ENCODE results near the gene CYP2W1.
"Not testable (repeated sequence)": the region's sequence is repeated elsewhere in the genome, so short reads cannot be mapped to it uniquely, and the experiment has no call there.

Gene CYP2W1

GRCh38 chr7:999941-1000935 is 17.3 kb downstream of the CYP2W1 start:
- no peak for DNase-seq

- DNase-seq: not testable (repeated sequence)
These were observed 18.2 kb downstream of the CYP2W1 start for GRCh38 chr7:1001069-1001770.

GRCh38 chr7:1002026-1002425 is 19.0 kb downstream of the CYP2W1 start:
- not testable (repeated sequence) for DNase-seq

DNA sequence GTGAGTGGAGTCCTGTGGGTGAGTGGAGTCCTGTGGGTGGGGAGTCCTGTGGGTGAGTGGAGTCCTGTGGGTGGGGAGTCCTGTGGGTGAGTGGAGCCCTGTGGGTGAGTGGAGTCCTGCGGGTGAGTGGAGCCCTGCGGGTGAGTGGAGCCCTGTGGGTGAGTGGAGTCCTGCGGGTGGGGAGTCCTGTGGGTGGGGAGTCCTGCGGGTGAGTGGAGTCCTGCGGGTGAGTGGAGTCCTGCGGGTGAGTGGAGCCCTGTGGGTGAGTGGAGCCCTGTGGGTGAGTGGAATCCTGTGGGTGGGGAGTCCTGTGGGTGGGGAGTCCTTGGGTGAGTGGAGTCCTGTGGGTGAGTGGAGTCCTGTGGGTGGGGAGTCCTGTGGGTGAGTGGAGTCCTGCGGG is 19.5 kb downstream of the CYP2W1 start:
- DNase-seq: not testable (repeated sequence)

GRCh38 chr7:1004018-1004852 is 21.3 kb downstream of the CYP2W1 start:
- no peak for DNase-seq

GRCh38 chr7:1005303-1005702 is 22.3 kb downstream of the CYP2W1 start:
- no peak for DNase-seq

DNA sequence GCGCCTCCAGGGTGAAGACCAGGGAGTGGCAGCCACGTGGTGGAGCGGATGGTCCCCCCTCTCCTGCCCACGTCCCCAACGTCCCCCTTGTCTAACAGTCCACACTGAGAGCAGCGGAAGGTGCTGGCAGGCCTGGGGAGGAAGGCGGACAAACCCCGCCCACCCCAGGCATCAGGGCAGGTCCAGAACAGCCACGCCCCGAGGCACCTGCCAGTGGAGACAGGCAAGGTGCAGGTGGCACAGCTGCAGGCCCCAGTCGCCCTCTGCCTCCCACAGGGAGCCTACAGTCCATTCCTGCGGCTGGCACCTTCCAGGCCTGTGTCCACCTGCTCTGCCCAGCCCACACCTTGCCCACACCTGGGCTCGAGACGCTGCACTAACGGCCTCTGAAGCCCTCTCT is 24.9 kb downstream of the CYP2W1 start:
- no peak for DNase-seq

DNA sequence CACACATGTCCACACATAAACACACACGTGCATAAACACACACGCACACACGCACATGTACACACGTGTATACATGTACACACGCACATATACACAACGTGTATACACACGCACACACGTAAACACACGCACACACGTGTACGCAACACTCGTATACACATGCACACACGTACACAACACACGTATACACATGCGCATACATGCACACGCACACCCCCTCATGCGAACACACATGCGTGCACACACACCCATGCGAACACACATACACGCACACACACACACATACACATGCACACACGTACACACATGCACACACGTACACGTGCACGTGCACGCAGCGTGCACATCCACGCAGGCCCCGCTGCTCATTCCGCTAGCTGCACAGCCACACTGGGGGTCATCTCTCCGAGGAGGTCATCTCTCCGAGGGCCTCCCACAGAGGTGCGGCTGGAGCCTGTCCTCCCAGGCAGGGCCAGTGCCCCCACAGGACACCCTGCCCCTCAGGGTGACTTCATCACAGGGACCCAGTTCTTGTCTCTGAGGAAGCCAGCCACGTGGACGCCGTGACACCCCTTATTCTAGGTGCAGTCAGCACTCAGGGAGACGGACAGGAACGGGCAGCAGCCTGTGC is 25.9 kb downstream of the CYP2W1 start:
- no peak for DNase-seq

- DNase-seq: no peak
These were observed 26.8 kb downstream of the CYP2W1 start for GRCh38 chr7:1009747-1010146.

DNA sequence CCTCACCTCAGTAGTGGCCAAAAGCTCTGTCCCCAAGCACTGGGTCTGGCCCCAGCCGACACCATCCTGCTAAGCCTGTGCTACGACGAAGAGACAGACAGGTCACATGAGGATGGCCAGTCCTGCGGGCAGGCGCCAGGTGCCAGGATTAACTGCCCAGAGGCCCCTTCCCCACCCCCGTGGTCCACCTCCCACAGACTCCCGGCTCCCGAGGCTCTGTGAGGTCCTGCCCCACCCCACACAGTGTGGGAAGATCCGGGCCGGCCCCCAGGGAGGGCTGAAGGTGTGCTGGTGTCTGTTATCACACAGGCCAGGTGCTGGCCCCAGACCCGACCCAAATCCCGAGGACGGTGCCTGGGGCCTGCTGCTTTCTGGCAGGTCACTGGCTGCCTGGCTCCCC is 27.2 kb downstream of the CYP2W1 start:
- DNase-seq: no peak

DNA sequence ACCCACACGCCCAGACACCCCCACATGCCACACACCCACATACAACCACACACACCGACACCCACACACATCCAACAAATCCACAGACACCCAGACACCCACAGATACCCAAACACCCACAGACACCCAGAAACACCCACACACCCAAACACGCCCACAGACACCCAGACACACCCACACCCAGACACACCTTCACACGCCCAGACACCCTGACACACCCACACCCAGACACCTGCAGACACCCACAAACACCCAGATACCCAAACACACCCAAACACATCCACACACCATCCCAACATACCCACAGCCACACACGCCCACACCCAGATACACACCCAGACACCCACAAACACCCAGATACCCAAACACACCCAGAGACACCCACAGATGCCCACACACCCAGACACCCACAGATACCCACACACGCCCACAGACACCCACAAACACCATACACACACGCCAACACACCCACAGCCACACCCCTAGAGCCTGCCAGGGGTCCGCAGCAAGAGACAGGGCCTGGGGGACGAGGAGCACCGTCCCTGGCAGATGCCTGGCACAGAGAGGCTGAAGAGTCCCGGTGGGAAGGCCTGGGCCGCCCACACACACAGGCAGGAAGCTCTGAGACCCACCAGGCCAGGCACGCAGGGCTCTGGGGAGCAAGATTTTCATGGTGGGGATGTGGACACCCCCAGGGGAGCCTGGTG is 28.5 kb downstream of the CYP2W1 start:
- peak; percentile 12 for DNase-seq

DNA sequence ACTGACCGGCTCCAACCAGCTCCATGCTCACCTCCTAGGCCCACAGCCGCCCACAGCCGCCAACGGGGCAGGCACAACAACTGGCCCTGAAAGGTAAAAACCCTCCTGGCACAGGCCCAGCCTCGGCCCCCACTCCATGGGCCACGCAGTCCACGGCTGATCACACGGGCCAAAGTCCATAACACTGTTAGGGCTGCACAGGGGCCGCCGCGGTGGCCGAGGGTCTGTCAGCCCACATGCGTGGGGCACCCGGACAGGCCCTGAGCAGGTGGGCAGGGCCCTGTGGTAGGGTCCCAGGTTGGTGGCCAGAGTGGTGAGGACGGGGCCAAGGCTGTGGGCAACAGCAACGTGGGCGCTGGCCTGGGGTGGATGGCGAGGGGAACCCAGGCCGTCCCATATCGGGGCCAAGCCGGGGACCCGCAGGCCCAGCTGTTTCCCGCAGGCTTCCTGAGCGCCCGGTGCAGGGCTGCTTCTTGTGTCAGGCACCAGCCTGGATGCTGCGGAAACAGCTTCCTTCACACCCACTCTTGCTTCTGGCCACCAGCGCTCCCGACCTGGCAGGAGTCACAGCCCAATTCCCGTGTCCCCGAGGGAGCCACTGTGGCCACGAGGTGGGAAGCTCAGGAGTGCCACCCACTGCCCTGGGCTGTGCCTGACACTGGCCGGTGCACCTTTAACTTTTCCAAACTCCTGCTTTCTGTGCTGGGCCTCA is 29.2 kb downstream of the CYP2W1 start:
- DNase-seq: no peak

GRCh38 chr7:1012716-1013095 is 29.7 kb downstream of the CYP2W1 start:
- DNase-seq: no peak

DNA sequence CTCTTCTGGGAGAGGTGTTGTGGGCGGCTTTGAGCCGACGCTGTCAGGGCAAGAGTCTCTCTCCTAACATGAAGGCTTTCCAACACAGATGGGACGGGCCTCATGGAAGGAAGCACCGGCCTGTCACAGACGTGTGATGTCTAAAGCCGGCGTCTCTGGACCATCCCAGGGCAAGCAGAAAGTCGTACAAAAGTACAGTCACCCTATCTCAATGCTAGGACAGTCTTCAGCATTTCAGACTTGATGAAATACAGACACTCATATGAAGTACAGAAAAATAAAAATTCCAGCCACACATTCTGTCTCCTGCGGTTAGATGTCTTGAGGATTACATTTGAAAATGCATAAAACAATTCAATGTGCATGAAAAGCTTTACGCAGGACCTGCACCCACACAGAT is 30.6 kb downstream of the CYP2W1 start:
- no peak for DNase-seq

DNA sequence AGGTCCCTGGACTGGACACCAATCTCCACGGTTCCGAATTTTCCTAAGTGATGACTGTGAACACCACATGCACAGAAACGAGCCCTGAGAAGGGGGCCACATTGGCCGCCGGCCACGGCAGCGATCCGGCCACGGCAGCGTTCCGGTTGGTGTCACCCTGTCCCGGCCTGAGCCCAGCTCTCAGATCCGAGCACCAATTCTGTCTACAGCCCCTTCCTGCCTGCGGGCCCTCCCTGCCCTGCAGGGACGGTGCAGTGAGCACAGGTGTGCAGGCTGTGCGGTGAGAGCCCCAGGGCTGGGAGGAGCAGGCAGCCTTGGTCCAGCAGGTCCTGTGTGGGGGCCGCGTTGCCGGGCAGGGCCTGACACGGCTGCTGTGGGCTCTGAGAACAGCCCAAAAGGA is 31.7 kb downstream of the CYP2W1 start:
- no peak for DNase-seq

DNA sequence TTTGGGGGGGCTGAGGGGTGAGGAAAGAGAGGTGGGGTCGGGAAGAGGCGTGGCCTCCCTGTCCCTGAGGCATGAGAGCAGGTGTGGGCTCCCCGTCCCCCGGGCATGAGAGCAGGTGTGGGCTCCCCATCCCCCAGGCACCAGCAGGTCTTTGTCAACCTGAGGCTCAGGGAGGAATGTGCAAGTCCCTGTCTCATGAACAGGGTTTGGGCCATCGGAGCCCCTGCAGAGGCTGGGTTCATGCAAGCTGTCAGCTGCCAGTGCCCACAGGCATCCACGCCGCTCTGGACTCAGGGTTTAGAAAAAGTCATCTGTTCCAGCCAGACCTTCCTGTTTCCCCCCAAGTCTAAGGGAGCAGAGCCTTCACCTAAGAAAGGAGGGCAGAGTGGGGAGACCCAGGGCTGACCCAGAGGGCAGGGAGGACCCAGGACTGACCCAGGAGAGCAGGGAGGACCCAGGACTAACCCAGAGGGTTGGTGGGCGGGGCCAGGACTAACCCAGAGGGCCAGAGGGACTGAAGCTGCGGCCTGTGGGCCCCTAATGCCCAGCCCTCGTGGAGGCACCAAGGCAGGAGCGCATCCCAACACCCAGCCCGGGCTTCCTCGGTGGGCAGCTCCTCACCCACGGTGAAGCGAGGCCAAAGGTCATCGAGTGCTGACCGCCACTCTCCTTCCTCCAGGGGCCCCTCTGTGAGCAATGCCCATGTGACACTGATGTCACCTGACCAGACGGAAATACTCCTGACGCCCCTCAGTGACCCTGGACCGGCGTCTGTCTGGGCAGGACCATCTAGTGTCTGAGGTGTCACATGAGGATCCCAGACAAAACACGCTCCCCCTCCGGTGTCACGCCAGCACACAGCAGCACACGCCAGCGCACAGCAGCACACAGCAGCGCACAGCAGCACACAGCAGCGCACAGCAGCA is 32.5 kb downstream of the CYP2W1 start:
- DNase-seq: no peak

DNA sequence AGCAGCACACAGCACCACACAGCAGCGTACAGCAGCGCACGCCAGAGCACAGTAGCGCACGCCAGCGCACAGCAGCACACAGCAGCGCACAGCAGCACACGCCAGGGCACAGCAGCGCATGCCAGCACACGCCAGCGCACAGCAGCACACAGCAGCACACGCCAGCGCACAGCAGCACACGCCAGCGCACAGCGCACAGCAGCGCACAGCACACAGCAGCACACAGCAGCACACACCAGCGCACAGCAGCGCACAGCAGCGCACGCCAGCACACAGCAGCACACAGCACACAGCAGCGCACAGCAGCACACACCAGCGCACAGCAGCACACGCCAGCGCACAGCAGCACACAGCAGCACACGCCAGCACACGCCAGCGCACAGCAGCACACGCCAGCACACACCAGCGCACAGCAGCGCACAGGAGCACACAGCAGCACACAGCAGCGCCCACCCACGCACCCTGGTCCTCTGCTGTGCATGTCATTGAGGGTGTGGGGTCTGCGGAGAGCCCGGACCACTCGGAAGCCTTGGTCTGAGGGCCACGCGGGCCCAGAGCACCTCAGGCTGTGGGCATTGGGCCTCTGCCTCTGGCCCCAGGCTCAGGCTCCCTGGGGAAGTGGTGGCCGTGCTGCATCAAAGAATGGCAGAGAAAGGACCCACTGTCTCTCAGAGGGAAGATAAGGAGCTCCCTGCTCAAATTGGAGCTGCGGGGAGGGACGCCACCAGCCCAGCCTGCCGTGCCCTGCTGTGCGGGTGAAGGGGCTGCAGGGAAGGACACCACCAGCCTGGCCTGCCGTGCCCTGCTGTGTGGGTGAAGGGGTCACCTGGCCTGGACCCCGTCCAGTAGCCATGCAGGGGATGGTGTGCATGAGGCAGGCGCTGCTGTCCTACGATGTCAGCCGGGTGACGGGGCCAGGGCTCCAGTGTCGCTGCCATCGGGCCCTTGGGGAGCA is 33.9 kb downstream of the CYP2W1 start:
- no peak for DNase-seq

DNA sequence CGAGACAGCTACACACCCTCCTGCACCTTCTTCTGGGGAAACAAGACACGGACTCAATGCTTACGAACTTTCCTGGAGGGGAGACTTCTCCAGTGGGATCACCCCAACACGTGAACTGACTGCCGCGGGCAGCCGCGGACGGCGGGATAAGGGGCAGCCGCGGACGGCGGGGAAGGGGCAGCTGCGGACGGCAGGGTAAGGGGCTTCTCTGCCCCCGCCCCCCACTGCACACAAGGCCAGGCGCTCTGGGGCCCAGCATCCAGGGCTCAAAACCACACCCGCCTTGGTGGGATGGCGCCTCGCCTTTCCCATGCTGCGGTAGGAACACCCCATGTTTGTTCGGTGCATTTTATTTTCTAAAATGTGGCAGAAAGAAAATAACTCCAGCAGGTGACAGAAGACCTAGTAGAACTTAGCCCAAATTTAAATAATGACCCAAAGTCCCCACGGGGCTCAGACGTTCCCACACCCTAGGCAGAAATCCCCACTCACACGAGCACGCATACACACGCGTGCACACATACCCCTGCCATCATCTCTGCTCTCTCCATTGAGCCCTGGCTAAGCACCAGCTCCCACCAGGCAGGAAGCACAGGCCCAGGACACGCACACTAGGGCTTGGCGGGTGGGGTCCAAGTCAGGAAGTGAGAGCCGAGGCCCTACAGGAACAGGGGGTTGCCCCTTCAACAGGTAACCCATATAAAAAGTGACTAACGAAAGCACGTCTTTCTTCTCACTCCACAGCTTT is 34.8 kb downstream of the CYP2W1 start:
- no peak for DNase-seq

Measured in central memory CD4-positive, alpha-beta T cell (primary cell).